ENCODE results near the gene PDHA1.

Gene PDHA1

DNA sequence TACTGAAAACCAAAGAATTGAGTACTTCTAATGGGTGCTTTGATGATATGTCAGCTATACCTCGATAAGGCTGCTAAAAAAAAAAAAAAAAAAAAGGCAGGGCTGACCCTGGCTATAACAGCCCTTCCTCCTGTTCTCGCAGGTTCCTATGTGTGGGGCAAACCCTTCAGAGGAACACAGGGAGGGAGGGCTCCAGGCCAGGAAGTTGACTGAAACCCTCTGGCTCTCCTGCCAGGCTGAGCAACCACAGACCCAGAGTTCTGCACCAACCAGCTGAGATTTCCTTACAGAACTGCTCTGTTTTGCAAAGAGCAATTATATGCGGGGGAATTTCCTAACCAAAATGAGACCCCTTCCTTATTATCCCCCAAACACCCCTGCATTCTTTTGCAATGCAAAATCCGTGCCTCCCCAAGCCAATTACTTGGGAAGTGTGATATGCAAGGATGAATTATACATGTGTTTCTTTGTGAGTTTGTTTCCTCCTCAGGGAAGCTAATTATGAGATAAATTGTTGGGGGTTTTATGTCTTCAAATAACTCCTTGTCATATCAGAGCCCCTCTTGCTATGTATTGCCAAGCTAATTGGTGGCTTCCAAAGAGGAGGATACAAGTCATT lies 45.6 kb downstream of the PDHA1 start:
- H3K27me3 Mint-ChIP-seq (ENCODE audit: low read depth), result no peaks in the 10 kb centered on the region
- no peaks in the 10 kb centered on the region for H3K4me1 Mint-ChIP-seq (ENCODE audit: low read depth)
- DNase-seq (ENCODE audit: low spot score), result no peak
- no peaks in the 10 kb centered on the region for H3K36me3 Mint-ChIP-seq (ENCODE audit: low read depth)
- H3K9me3 Mint-ChIP-seq, result no peaks in the 10 kb centered on the region
- H3K27ac Mint-ChIP-seq, result no peak overlapping the region
- H3K4me3 Mint-ChIP-seq, result no peak overlapping the region

GRCh38 chrX:19392078-19392477 lies 48.4 kb downstream of the PDHA1 start:
- Mint-ChIP-seq H3K4me1 (ENCODE audit: low read depth) (no peaks in the 10 kb centered on the region), H3K9me3 (no peaks in the 10 kb centered on the region), H3K27me3 (ENCODE audit: low read depth) (no peaks in the 10 kb centered on the region), H3K36me3 (ENCODE audit: low read depth) (no peaks in the 10 kb centered on the region), H3K4me3 (no peak overlapping the region), H3K27ac (no peak overlapping the region)
- DNase-seq (ENCODE audit: low spot score), result no peak

DNA sequence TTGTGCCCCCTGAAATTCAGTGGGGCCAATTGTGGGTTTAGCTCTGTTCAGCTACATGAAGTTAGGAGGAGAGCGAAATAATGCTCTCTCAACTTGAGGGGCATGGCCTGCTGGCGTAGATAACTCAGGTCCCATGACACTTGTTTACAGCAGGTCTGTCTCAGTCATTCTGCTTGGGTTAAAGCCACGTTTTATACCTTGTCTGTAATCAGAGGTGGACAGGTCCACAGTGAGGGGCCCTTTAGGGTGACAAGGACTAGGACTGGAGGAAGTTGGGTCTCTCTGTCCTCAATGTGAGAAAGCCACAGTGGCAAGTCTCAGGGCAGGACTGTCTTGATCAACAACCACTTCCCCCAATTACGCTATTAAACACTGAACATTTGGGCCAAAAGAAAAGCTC lies 49.0 kb downstream of the PDHA1 start:
- no peaks in the 10 kb centered on the region for H3K4me1 Mint-ChIP-seq (ENCODE audit: low read depth)

DNA sequence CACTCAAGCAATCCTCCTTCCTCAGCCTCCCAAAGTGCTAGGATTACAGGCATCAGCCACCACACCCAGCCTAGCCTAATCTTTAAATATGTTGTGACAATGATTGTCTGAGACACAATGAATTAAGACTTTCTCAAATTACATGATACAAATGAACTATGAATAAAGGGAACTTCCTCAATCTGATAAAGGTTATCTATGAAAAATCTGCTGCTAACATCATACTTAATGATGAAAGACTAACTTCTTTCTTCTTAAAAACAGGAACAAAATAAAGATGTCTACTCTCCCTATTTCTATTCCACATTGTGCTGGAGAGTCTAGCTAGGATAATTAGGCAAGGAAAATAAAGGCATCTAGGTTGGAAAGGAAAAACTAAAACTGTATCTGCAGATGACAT lies 60.0 kb downstream of the PDHA1 start:
- Mint-ChIP-seq H3K27ac (no peak overlapping the region), H3K36me3 (ENCODE audit: low read depth) (no peaks in the 10 kb centered on the region), H3K27me3 (ENCODE audit: low read depth) (no peaks in the 10 kb centered on the region), H3K9me3 (no peaks in the 10 kb centered on the region), H3K4me1 (ENCODE audit: low read depth) (no peaks in the 10 kb centered on the region), H3K4me3 (no peak overlapping the region)
- DNase-seq (ENCODE audit: low spot score), result no peak

More for the DNA sequence above, 49.0 kb downstream of the PDHA1 start:
- DNase-seq (ENCODE audit: low spot score), result no peak
- no peak overlapping the region for H3K27ac Mint-ChIP-seq
- no peaks in the 10 kb centered on the region for H3K27me3 Mint-ChIP-seq (ENCODE audit: low read depth)
- no peaks in the 10 kb centered on the region for H3K9me3 Mint-ChIP-seq
- H3K36me3 Mint-ChIP-seq (ENCODE audit: low read depth), result no peaks in the 10 kb centered on the region
- no peak overlapping the region for H3K4me3 Mint-ChIP-seq

DNA sequence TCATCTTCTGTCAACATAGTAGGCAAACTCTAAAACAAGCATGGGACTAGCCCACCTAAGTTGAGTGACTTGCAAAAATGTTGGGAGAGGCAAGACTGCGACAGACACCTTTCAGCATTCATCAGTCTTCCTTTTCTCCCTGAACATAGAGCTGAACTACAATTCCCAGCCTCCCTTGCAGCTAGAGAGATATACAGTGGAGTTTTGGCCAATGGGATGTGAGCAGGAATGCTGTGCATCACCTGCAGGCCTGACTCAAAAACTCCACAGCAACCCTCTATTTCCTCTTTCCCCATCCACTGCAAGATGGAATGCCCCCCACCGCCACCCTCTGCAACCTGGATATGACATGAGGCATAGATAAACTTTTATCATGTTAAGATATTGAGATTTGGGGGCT lies 66.5 kb downstream of the PDHA1 start:
- Mint-ChIP-seq H3K9me3 (no peaks in the 10 kb centered on the region), H3K4me3 (no peak overlapping the region), H3K36me3 (ENCODE audit: low read depth) (no peaks in the 10 kb centered on the region), H3K27ac (no peak overlapping the region), H3K27me3 (ENCODE audit: low read depth) (no peaks in the 10 kb centered on the region), H3K4me1 (ENCODE audit: low read depth) (no peaks in the 10 kb centered on the region)
- DNase-seq (ENCODE audit: low spot score), result no peak
